H1 (cell line): Measurements from ENCODE around the gene GABRR3.

Experiments used
- ASH2L ChIP-seq: fragments of 200-600, 300-600 bp; sonication (generic); IDR thresholded peaks from one replicate; pipeline ENCODE4 v1.7.1; 2017; ENCODE audit warnings: low read length
- BACH1 ChIP-seq: IDR thresholded peaks from 2 replicates; pipeline ENCODE4 v1.6.1; 2012; ENCODE audit warnings: low read length, improper control_type of control experiment
- CTCF ChIP-seq, 3 experiments: IDR thresholded peaks; 1 replicate in 2 of 3; 2 replicates in 1 of 3; pipeline versions ENCODE4 v1.5.1 to v1.6.1; 2011; ENCODE audit warnings: low read length in 3 of 3, mild to moderate bottlenecking in 3 of 3, inconsistent platforms in 2 of 3, low read depth in 1 of 3, moderate library complexity in 1 of 3; ENCODE audit not compliant: insufficient read depth in 1 of 3; ENCODE audit errors: control extremely low read depth in 1 of 3
- EP300 ChIP-seq, 2 experiments: IDR thresholded peaks; 1 replicate in 1 of 2; 2 replicates in 1 of 2; pipeline ENCODE4 v1.6.1; 2011 to 2012; ENCODE audit warnings: low read depth in 2 of 2, low read length in 2 of 2, mild to moderate bottlenecking in 2 of 2, borderline replicate concordance in 1 of 2, inconsistent platforms in 1 of 2, moderate library complexity in 1 of 2
- HDAC6 ChIP-seq: IDR thresholded peaks from one replicate; pipeline ENCODE4 v1.7.1; 2012; ENCODE audit warnings: low read depth, mild to moderate bottlenecking, inconsistent platforms, low read length, moderate library complexity
- POLR2AphosphoS5 ChIP-seq: IDR thresholded peaks from 2 replicates; pipeline ENCODE4 v1.6.1; 2011; ENCODE audit warnings: low read depth, low read length
- SP1 ChIP-seq: IDR thresholded peaks from 2 replicates; pipeline ENCODE4 v1.6.1; 2011; ENCODE audit warnings: low read depth, low read length
- TCF12 ChIP-seq: IDR thresholded peaks from 2 replicates; pipeline ENCODE4 v1.6.1; 2011; ENCODE audit warnings: low read depth, mild to moderate bottlenecking, low read length
- TEAD4 ChIP-seq: IDR thresholded peaks from 2 replicates; pipeline ENCODE4 v1.6.1; 2012; ENCODE audit warnings: low read depth, low read length, inconsistent platforms, mixed read lengths

DNA sequence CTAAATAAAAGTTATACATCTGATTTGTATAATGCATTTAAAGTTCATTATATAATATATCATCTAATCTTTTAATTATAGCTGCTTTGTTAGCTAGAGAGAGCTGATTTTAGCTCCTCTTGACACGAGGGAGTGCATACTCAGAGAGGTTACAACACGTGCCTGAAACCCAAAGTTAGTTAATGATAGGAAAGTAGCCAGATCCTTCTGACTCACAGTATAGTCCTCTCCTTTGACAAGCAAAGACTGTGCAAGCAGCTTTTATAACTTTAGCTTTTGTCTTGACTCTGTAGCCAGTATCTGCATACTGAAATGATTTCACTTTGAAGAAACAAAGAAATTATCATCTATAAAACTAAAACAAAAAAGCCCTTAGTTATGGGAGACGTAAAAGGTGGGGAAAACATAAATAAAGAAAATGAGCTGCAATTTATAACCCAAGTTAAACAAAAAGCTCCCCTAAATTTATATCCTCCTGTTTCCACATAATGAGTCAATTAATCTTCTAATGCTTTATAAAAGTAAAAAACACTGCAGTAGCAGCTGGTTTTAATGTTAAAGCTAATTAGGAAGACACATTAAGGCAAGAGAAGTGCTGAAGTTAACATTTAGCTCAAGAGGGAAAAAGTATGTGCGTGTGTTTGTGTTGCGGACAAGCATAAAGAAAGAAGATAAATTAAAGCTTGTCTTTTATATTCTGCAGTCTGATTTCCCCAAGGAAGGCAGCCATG lies 13.1 kb downstream of the GABRR3 start:
- TF ChIP-seq CTCF (IDR thresholded peaks at IDR 0.05; ENCODE audit: control extremely low read depth in 1 of 3, insufficient read depth in 1 of 3, low read depth in 1 of 3, low read length in 3 of 3) (no peak), BACH1 (no peak), TCF12 (no peak), TEAD4 (no peak), POLR2AphosphoS5 (no peak), HDAC6 (no peak), EP300 (IDR thresholded peaks at IDR 0.05; ENCODE audit: borderline replicate concordance in 1 of 2, low read depth in 2 of 2, low read length in 2 of 2) (no peak), SP1 (no peak), ASH2L (no peak)
